Hematopoietic multipotent progenitor cell treated with erythropoietin and hydrocortisone succinate and interleukin-3 and kit ligand, for 6 days (in vitro differentiated cells): ENCODE data around the gene MYLK4.

Experiments
- DNase-seq: peaks from one replicate; pipeline ENCODE4 v3.0.0-alpha.2; 2015

Gene MYLK4

GRCh38 chr6:2622671-2623070 lies 128.1 kb downstream of the MYLK4 start:
- no peak for DNase-seq

- DNase-seq: no peak
Measured at GRCh38 chr6:2619651-2620050, 131.1 kb downstream of the MYLK4 start.

GRCh38 chr6:2617729-2618128 lies 133.0 kb downstream of the MYLK4 start:
- DNase-seq: no peak

GRCh38 chr6:2616811-2617210 lies 133.9 kb downstream of the MYLK4 start:
- DNase-seq: no peak

- DNase-seq: no peak
Measured at GRCh38 chr6:2615251-2615650, 135.5 kb downstream of the MYLK4 start.

- DNase-seq: no peak
Measured at GRCh38 chr6:2614846-2615245, 135.9 kb downstream of the MYLK4 start.

- no peak for DNase-seq
Measured at GRCh38 chr6:2614155-2614554, 136.6 kb downstream of the MYLK4 start.
